ENCODE measurements around the gene DSTYK. TPM values are rescaled to one million over a fixed set of nuclear protein-coding genes. Genes with fewer than 3 reads are reported as not detected.

Gene DSTYK
- total and polyA plus RNA-seq, 11 donors = 3.2 to 10.1 (median 6.3) TPM

DNA sequence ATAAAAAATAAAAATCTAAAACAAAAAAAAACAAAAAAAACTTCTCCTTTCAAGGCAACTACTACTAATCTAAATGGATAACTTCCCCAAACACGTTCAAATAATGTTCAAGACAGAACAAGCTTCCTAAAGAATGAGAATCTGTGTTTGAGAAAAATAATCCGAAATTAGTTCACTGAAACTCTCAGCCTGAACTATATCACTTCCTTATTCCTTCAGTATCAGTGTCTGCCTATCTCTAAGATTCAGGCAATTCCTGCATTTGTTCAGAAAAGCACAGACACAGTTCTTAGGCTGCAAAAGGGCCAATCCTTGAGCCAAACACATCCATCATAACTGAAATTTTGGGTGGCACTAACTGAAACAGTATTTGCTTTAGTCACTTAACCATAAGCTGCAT is 22.4 kb downstream of the DSTYK start:
- no peak overlapping the region for H3K4me3 ChIP-seq
- TF ChIP-seq, protein P1, sequence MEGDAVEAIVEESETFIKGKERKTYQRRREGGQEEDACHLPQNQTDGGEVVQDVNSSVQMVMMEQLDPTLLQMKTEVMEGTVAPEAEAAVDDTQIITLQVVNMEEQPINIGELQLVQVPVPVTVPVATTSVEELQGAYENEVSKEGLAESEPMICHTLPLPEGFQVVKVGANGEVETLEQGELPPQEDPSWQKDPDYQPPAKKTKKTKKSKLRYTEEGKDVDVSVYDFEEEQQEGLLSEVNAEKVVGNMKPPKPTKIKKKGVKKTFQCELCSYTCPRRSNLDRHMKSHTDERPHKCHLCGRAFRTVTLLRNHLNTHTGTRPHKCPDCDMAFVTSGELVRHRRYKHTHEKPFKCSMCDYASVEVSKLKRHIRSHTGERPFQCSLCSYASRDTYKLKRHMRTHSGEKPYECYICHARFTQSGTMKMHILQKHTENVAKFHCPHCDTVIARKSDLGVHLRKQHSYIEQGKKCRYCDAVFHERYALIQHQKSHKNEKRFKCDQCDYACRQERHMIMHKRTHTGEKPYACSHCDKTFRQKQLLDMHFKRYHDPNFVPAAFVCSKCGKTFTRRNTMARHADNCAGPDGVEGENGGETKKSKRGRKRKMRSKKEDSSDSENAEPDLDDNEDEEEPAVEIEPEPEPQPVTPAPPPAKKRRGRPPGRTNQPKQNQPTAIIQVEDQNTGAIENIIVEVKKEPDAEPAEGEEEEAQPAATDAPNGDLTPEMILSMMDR (IDR thresholded peaks at IDR 0.05) = no peak
- no peak for TF ChIP-seq POLR2A (IDR thresholded peaks at IDR 0.05)
- intact Hi-C loops (cut with DNase I) = no loop called here
- H3K27ac ChIP-seq = no peak overlapping the region
- WGBS, 4 donors = 57 to 71% (median 69%) methylated on average over 2 of the region's 2 CpGs
- peaks cover 0 to 25% (median 17%) of the 10 kb centered on the region in 9 donors for H3K36me3 ChIP-seq
- H3K9me3 ChIP-seq = no peaks in the 10 kb centered on the region
- peaks cover 0 to 28% (median 8%) of the 10 kb centered on the region in 12 donors for H3K4me1 ChIP-seq
- DNase-seq = no peak
- no peaks in the 10 kb centered on the region for H3K27me3 ChIP-seq
- no peak for ATAC-seq

DNA sequence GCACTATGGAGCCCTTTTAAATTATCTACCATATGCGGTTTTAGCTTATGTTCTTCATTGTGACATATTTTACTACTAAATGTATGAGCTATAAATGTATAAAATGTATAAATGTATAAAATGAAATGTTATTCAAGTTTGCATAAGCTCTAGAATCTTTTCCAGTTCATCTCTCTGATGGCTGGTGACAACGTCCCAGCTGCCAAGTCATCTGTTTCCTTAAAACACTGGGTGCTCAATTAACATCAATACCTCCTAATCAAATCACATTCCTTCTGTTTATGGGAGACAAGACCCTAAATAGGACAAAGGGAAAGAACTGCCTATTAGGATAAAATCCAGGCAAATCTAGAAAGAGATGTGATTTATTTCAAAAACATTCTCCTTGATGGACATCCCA is 22.9 kb downstream of the DSTYK start:
- no peak for ATAC-seq
- intact Hi-C loops (cut with DNase I) = no loop called here
- H3K4me1 ChIP-seq = peaks cover 0 to 33% (median 13%) of the 10 kb centered on the region in 12 donors
- H3K4me3 ChIP-seq = no peak overlapping the region
- no peak for DNase-seq
- H3K36me3 ChIP-seq = peaks cover 0 to 25% (median 17%) of the 10 kb centered on the region in 9 donors
- TF ChIP-seq POLR2A (IDR thresholded peaks at IDR 0.05) = no peak
- TF ChIP-seq, protein P1 (IDR thresholded peaks at IDR 0.05) = no peak
- H3K27ac ChIP-seq = no peak overlapping the region
- 31 to 87% (median 58%) methylated on average over 2 of the region's 2 CpGs for WGBS, 4 donors
- H3K27me3 ChIP-seq = no peaks in the 10 kb centered on the region
- no peaks in the 10 kb centered on the region for H3K9me3 ChIP-seq

DNA sequence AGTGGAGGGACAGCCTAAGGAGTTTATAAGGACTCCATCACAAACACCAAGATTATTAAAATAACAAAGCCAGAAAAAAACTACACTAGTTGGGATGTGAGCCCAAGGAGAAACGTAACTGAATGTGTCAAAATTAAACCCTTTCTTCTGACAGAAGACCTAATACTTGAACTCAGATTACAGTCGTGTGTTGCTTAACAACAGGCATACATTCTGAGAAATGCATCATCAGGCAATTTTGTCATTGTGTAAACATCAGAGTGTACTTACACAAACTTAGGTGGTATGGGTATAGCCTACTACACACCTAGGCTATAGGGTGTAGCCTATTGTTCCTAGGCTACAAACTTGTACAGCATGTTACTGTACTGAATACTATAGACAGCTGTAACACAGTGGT is 23.4 kb downstream of the DSTYK start:
- intact Hi-C loops (cut with DNase I) = no loop called here
- H3K9me3 ChIP-seq = no peaks in the 10 kb centered on the region
- TF ChIP-seq, protein P1 (IDR thresholded peaks at IDR 0.05) = no peak
- TF ChIP-seq POLR2A (IDR thresholded peaks at IDR 0.05) = no peak
- H3K27ac ChIP-seq = no peak overlapping the region
- no peak overlapping the region for H3K4me3 ChIP-seq
- H3K27me3 ChIP-seq = no peaks in the 10 kb centered on the region
- H3K36me3 ChIP-seq = peaks cover 0 to 25% (median 18%) of the 10 kb centered on the region in 9 donors
- no peak for DNase-seq
- H3K4me1 ChIP-seq = peaks cover 0 to 38% (median 18%) of the 10 kb centered on the region in 12 donors
- ATAC-seq = no peak
- WGBS, 4 donors = 77 to 82% (median 79%) methylated on average over 2 of the region's 2 CpGs

DNA sequence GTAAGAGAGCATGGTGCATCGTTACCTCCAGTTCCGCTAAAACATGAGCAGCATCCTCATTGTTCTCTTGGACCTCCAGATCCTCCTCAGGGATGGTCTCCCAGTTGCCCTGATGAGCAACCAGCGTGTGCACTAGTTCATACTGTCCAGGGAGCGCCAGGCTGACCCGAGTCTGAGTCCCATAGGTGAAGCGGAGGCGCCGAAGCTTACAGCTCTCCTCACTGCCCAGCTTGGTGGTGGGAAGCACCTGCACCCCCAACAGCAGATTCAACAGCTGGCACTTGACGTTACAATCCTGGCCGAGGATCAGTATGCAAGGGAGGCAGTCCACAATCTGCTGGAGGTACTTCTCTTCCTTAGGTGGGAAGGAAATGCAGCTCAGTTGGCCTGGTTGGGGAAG is 24.1 kb downstream of the DSTYK start:
- no peaks in the 10 kb centered on the region for H3K27me3 ChIP-seq
- intact Hi-C loops (cut with DNase I) = no loop called here
- H3K9me3 ChIP-seq = no peaks in the 10 kb centered on the region
- no peak overlapping the region for H3K4me3 ChIP-seq
- peaks cover 0 to 25% (median 18%) of the 10 kb centered on the region in 9 donors for H3K36me3 ChIP-seq
- peaks cover 0 to 42% (median 23%) of the 10 kb centered on the region in 12 donors for H3K4me1 ChIP-seq
- TF ChIP-seq, protein P1 (IDR thresholded peaks at IDR 0.05) = no peak
- no peak for TF ChIP-seq POLR2A (IDR thresholded peaks at IDR 0.05)
- 94 to 96% (median 94%) methylated on average over 10 of the region's 10 CpGs for WGBS, 4 donors
- H3K27ac ChIP-seq = no peak overlapping the region
- ATAC-seq = no peak
- DNase-seq = no peak

Data from heart left ventricle (tissue), 16 donors.